H9 (cell line): ENCODE results near the gene LARGE1. TPM values are rescaled to one million over a fixed set of nuclear protein-coding genes. Genes with fewer than 3 reads are reported as not detected.

ENCODE experiments used
- DNase-seq: peaks from one replicate; pipeline ENCODE4 v3.0.0-alpha.2; 2017
- H2AFZ ChIP-seq: one replicate; pipeline ENCODE4 v1.6.1; 2013; ENCODE audit warnings: mild to moderate bottlenecking, low read length, control low read depth, moderate library complexity
- H2AK5ac ChIP-seq: 2 replicates; pipeline ENCODE4 v1.6.1; 2013; ENCODE audit warnings: low read length, control low read depth, mixed read lengths; ENCODE audit not compliant: insufficient read length
- H2BK120ac ChIP-seq: one replicate; pipeline ENCODE4 v1.6.1; 2013; ENCODE audit warnings: low read depth, mild to moderate bottlenecking, low read length, control low read depth, inconsistent platforms; ENCODE audit not compliant: poor library complexity, severe bottlenecking
- H2BK12ac ChIP-seq: 2 replicates; pipeline ENCODE4 v1.6.1; 2013; ENCODE audit warnings: low read length, control low read depth, mixed read lengths, low read depth; ENCODE audit not compliant: insufficient read length
- H2BK15ac ChIP-seq: 2 replicates; pipeline ENCODE4 v1.6.1; 2013; ENCODE audit warnings: low read depth, low read length, control low read depth
- H2BK20ac ChIP-seq: one replicate; pipeline ENCODE4 v1.6.1; 2013; ENCODE audit warnings: low read depth, mild to moderate bottlenecking, low read length, control low read depth, inconsistent platforms; ENCODE audit not compliant: poor library complexity, severe bottlenecking
- H2BK5ac ChIP-seq: 2 replicates; pipeline ENCODE4 v1.6.1; 2013; ENCODE audit warnings: low read length, control low read depth, mixed read lengths; ENCODE audit not compliant: insufficient read length
- H3K14ac ChIP-seq: 2 replicates; pipeline ENCODE4 v1.6.1; 2013; ENCODE audit warnings: low read length, control low read depth; ENCODE audit not compliant: insufficient read depth
- H3K18ac ChIP-seq: 2 replicates; pipeline ENCODE4 v1.6.1; 2013; ENCODE audit warnings: low read depth, mild to moderate bottlenecking, mixed read lengths, low read length, control low read depth; ENCODE audit not compliant: insufficient read length
- H3K23ac ChIP-seq: 2 replicates; pipeline ENCODE4 v1.6.1; 2013; ENCODE audit warnings: low read length, control low read depth, mixed read lengths, low read depth; ENCODE audit not compliant: insufficient read length
- H3K23me2 ChIP-seq: 2 replicates; pipeline ENCODE4 v1.6.1; 2013; ENCODE audit warnings: low read depth, mild to moderate bottlenecking, mixed read lengths, low read length, control low read depth; ENCODE audit not compliant: insufficient read length, poor library complexity, severe bottlenecking
- H3K27ac ChIP-seq: 2 replicates; pipeline ENCODE4 v1.5.1; 2013; ENCODE audit warnings: low read length, control low read depth, mixed read lengths, low read depth; ENCODE audit not compliant: insufficient read length
- H3K27me3 ChIP-seq: 2 replicates; pipeline ENCODE4 v1.6.1; 2013; ENCODE audit warnings: low read length, control low read depth, inconsistent platforms; ENCODE audit not compliant: insufficient read depth
- H3K4ac ChIP-seq: 2 replicates; pipeline ENCODE4 v1.6.1; 2013; ENCODE audit warnings: low read depth, mild to moderate bottlenecking, control low read depth, inconsistent platforms, low read length, moderate library complexity
- H3K4me1 ChIP-seq: 2 replicates; pipeline ENCODE4 v1.6.1; 2013; ENCODE audit warnings: low read length, control low read depth, inconsistent platforms; ENCODE audit not compliant: insufficient read depth
- H3K4me2 ChIP-seq: 2 replicates; pipeline ENCODE4 v1.6.1; 2013; ENCODE audit warnings: low read length, control low read depth, mixed read lengths; ENCODE audit not compliant: insufficient read length, insufficient read depth
- H3K56ac ChIP-seq: 2 replicates; pipeline ENCODE4 v1.6.1; 2013; ENCODE audit warnings: low read depth, mild to moderate bottlenecking, mixed read lengths, low read length, control low read depth; ENCODE audit not compliant: insufficient read length
- H3K79me1 ChIP-seq: 2 replicates; pipeline ENCODE4 v1.6.1; 2013; ENCODE audit warnings: low read depth, mild to moderate bottlenecking, moderate library complexity, low read length, control low read depth, inconsistent platforms; ENCODE audit not compliant: insufficient read depth, poor library complexity, severe bottlenecking
- H3K79me2 ChIP-seq: 2 replicates; pipeline ENCODE4 v1.6.1; 2013; ENCODE audit warnings: low read length, control low read depth, inconsistent platforms; ENCODE audit not compliant: insufficient read depth
- H3K9ac ChIP-seq: 2 replicates; pipeline ENCODE4 v1.6.1; 2013; ENCODE audit warnings: low read length, control low read depth, mixed read lengths; ENCODE audit not compliant: insufficient read length; ENCODE audit errors: extremely low read depth
- H3K9me3 ChIP-seq: one replicate; pipeline ENCODE4 v1.6.1; 2013; ENCODE audit warnings: low read depth, low read length, inconsistent platforms; ENCODE audit not compliant: control insufficient read depth
- H3T11ph ChIP-seq: one replicate; pipeline ENCODE4 v1.6.1; 2013; ENCODE audit warnings: mild to moderate bottlenecking, low read length, control low read depth, inconsistent platforms
- H4K20me1 ChIP-seq: one replicate; pipeline ENCODE4 v1.6.1; 2013; ENCODE audit not compliant: control insufficient read depth, insufficient read length, insufficient read depth
- H4K5ac ChIP-seq: 2 replicates; pipeline ENCODE4 v1.6.1; 2013; ENCODE audit warnings: low read depth, mild to moderate bottlenecking, mixed read lengths, low read length, control low read depth; ENCODE audit not compliant: insufficient read length
- H4K8ac ChIP-seq: replicated peaks from 2 replicates; pipeline ENCODE4 v1.6.1; 2013; ENCODE audit warnings: low read length, control low read depth, mixed read lengths, low read depth; ENCODE audit not compliant: insufficient read length
- H4K91ac ChIP-seq: 2 replicates; pipeline ENCODE4 v1.6.1; 2013; ENCODE audit warnings: low read depth, mild to moderate bottlenecking, moderate library complexity, mixed read lengths, low read length, control low read depth; ENCODE audit not compliant: insufficient read length
- H3K27ac Mint-ChIP-seq, 3 experiments: 2 replicates in 2 of 3; 3 replicates in 1 of 3; pipeline ENCODE4 v1.8.0; 2020 to 2021; ENCODE audit warnings: mixed read lengths in 3 of 3, mild to moderate bottlenecking in 1 of 3, moderate library complexity in 1 of 3
- H3K27me3 Mint-ChIP-seq: 2 replicates; pipeline ENCODE4 v1.8.0; 2021; ENCODE audit warnings: low read depth, mild to moderate bottlenecking, moderate library complexity, mixed read lengths
- H3K36me3 Mint-ChIP-seq, 3 experiments: 2 replicates in 2 of 3; 3 replicates in 1 of 3; pipeline ENCODE4 v1.8.0; 2020 to 2021; ENCODE audit warnings: low read depth in 3 of 3, mixed read lengths in 3 of 3; ENCODE audit not compliant: insufficient read depth in 1 of 3
- H3K4me1 Mint-ChIP-seq, 2 experiments: 2 replicates each; pipeline ENCODE4 v1.8.0; 2020; ENCODE audit warnings: mixed read lengths in 2 of 2
- H3K4me3 Mint-ChIP-seq, 2 experiments: 2 replicates in 1 of 2; 3 replicates in 1 of 2; pipeline ENCODE4 v1.8.0; 2020 to 2021; ENCODE audit warnings: mild to moderate bottlenecking in 2 of 2, mixed read lengths in 2 of 2, moderate library complexity in 1 of 2
- H3K9me3 Mint-ChIP-seq, 2 experiments: 2 replicates in 1 of 2; 3 replicates in 1 of 2; pipeline ENCODE4 v1.8.0; 2020; ENCODE audit warnings: mild to moderate bottlenecking in 2 of 2, mixed read lengths in 2 of 2, moderate library complexity in 1 of 2
- WGBS: extraction: QIAGEN DNeasy Blood & Tissue Kit; methylation state at CpG from one replicate; pipeline ENCODE4 v1.1.7; 2013; ENCODE audit warnings: missing lambda C conversion rate, low lambda C conversion rate, mixed read lengths; ENCODE audit not compliant: insufficient read length; ENCODE audit errors: extremely low coverage; 5-methylcytosine and 5-hydroxymethylcytosine counted together
- total RNA-seq: library from RNA; stranded (reverse); gene quantifications from 2 replicates; pipeline ENCODE4 v1.2.1, GENCODE V29; 2021
- TF ChIP-seq, protein P1 (sequence below): fragments of 200-600 bp; sonication (generic); conservative IDR thresholded peaks from 3 replicates; pipeline ENCODE4 v1.8.0; 2021; ENCODE audit warnings: antibody characterized with exemption, mild to moderate bottlenecking

The LARGE1 gene
- total RNA-seq, 1 experiment from 2014 or later = 43.5 TPM

DNA sequence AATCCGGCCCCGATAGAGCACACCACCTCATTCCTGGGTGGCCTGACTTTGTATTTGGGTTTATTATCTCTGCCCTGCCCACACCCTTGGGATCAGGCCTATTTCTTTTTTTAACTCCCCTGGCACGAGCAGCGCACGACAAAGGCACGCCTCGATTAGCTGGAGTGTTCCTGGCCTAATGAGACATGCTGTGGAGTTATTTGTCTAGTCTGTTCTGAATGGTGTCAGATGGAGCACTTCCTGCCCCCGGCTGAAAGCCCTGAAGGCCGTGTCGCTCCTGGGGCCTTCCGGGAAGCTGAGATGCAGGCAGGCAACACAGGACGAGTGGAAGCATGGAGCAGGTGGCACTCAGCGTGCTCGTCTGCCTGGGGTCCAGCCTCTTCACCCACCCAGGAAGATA lies 47.1 kb downstream of the LARGE1 start:
- Histone ChIP-seq H3K27ac (no peak overlapping the region), H3K4me2 (no peak overlapping the region), H3K14ac (no peak overlapping the region), H3K27me3 (no peaks in the 10 kb centered on the region), H2BK20ac (no peak overlapping the region), H2BK15ac (no peak overlapping the region), H3K79me1 (no peaks in the 10 kb centered on the region), H3K56ac (no peak overlapping the region), H2BK12ac (no peak overlapping the region), H3K9me3 (no peaks in the 10 kb centered on the region), H2BK5ac (no peak overlapping the region), H3K79me2 (peaks cover 35% of the 10 kb centered on the region; the same call in 1 of the 2 replicates), H3K4me1 (peaks cover 8% of the 10 kb centered on the region; the same call in 1 of the 2 replicates), H4K8ac (no peak overlapping the region), H3T11ph (no peak overlapping the region), H3K4ac (no peak overlapping the region), H4K5ac (no peak overlapping the region), H2AK5ac (no peak overlapping the region), H3K23ac (no peak overlapping the region), H4K91ac (no peak overlapping the region), H3K9ac (no peak overlapping the region), H2BK120ac (no peak overlapping the region), H2AFZ (no peak overlapping the region), H3K18ac (no peak overlapping the region), H4K20me1 (no peaks in the 10 kb centered on the region), H3K23me2 (no peaks in the 10 kb centered on the region)
- 0 out of 7 replicates have a peak overlapping the region, but pooled peaks of 2 of the 3 experiments have one; percentile 30 to 71 for H3K27ac Mint-ChIP-seq
- H3K9me3 Mint-ChIP-seq = no peaks in the 10 kb centered on the region
- H3K27me3 Mint-ChIP-seq = no peaks in the 10 kb centered on the region
- no peaks in the 10 kb centered on the region; a peak in 1 of 7 replicates for H3K36me3 Mint-ChIP-seq
- WGBS = no CpG with 5 or more reads among the region's 14 CpGs
- H3K4me3 Mint-ChIP-seq = no peak overlapping the region; a peak in 1 of 5 replicates
- H3K4me1 Mint-ChIP-seq = peaks cover 49 to 67% of the 10 kb centered on the region in 2 experiments
- TF ChIP-seq, protein P1, sequence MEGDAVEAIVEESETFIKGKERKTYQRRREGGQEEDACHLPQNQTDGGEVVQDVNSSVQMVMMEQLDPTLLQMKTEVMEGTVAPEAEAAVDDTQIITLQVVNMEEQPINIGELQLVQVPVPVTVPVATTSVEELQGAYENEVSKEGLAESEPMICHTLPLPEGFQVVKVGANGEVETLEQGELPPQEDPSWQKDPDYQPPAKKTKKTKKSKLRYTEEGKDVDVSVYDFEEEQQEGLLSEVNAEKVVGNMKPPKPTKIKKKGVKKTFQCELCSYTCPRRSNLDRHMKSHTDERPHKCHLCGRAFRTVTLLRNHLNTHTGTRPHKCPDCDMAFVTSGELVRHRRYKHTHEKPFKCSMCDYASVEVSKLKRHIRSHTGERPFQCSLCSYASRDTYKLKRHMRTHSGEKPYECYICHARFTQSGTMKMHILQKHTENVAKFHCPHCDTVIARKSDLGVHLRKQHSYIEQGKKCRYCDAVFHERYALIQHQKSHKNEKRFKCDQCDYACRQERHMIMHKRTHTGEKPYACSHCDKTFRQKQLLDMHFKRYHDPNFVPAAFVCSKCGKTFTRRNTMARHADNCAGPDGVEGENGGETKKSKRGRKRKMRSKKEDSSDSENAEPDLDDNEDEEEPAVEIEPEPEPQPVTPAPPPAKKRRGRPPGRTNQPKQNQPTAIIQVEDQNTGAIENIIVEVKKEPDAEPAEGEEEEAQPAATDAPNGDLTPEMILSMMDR = no peak
- DNase-seq = no peak
